Stimulated activated CD4-positive, alpha-beta T cell treated with anti-CD3 and anti-CD28 coated beads, Interleukin-15, amount 100 ng/mL, for 48 hours (primary cell): ENCODE data around the gene VILL.
"Not testable (repeated sequence)": the region's sequence is repeated elsewhere in the genome, so short reads cannot be mapped to it uniquely, and the experiment has no call there.

Experiments
- DNase-seq, 2 donors: peaks; one replicate each; pipeline ENCODE4 v3.0.0-alpha.2; 2020; ENCODE audit warnings: low read depth in 2 of 2

The VILL gene

DNA sequence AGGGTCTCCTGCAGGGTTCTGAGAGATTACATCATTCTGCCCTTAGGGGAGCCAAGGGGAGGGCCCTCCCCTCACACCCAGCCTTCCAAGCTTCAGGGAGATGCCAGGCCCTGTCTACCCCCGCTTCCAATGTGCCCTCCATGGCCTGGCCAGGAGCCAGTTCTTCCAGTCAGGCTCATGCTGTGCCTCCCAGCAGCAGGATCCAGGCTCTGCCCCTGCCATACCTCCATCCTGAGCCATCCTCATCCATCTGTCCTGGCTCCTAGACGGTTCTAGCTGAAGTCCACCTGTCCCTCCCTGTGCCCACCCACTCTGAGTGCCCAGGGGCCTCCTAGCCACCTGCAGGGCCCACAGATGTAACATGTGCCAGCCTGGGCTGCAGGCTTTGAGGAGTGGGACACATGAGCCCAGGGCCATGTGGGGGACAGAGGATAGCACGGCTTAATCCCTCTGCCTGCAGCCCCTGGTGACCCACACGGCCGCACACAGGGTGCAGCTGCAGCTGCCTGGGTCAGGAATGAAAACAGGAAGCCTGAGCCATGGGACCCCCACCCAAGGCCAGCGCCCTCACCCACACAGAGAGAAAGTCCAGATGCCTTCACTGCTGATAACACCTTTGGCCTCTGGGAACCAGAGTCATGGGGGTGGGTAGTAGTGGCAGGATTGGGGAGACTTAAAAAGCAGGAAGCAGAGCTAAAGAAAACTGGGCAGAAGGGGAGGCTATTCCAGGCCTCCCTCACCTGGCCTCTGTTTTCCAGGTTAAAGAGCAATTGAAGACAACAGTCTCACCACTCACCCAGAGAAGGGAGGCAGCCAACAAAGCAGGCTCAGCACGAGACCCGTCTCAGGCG lies 27.1 kb downstream of the VILL start:
- no peak for DNase-seq

DNA sequence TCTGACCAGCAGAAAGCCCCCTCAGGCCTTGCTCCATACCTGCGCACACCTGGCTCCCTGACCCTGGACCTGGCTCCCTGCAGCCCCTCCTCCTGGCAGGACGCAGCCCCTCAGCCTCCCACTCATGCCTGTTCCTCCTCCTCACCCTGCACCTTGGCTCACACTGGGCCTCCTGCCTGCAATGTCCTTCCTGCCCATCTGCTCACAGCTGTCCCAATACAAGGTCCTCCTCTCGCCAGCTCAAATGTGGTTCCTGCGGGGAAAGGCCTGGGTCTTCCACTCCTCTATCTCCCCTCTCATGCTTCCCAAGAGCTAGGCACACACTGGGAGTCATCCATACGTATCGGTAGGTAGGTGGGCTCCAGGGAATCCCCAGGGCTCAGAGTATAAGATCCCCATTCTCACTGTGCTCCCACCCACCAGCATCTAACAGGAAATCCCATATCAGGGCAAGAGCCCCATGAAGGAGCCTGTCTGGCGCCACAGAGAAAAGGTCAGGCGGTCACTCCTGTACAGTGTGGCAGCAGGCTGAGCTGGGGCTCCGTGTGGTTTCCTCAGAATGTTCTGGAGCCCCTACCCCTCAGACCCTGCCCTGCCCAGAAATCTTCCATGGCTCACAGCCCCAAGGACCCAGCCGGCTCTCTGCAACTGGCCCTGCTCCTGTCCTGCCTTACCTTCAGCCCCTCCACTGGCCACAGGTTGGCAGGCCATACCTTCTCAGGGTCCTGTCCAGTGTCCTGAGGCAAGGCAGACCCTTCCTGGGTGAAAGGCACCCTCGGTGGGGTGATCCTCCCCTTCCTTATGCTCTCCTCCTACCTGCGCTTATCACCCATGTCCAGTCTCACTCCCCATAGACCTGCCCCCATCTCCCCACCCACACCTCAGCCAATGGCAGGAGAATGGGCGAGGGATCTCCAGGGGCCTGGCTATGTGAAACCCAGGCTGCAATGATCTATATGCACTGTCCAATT lies 28.0 kb downstream of the VILL start:
- no peak for DNase-seq

GRCh38 chr3:38019658-38020341 lies 29.2 kb downstream of the VILL start:
- DNase-seq, result no peak

DNA sequence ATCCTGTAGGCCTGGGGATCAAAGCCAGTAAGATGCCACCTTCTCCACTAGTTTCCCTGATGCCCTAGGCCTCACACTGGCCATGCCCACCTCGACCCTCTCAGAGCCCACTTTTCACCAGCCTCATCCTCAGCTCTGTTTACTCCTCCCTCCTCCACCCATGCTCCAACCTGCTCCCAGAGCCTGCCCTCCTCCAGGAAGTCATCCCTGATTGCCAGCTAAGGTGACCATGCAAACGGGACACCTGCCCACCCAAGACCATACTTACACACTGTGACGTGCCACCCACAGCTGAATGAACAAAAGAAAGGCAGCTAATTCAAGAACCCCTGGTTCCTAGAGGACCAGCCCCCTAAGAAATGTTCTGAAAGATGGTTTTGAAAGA lies 29.7 kb downstream of the VILL start:
- no peak for DNase-seq

- no peak for DNase-seq
Observed at GRCh38 chr3:38021196-38021595, 30.6 kb downstream of the VILL start.

GRCh38 chr3:38022301-38022700 lies 31.7 kb downstream of the VILL start:
- no peak for DNase-seq

DNA sequence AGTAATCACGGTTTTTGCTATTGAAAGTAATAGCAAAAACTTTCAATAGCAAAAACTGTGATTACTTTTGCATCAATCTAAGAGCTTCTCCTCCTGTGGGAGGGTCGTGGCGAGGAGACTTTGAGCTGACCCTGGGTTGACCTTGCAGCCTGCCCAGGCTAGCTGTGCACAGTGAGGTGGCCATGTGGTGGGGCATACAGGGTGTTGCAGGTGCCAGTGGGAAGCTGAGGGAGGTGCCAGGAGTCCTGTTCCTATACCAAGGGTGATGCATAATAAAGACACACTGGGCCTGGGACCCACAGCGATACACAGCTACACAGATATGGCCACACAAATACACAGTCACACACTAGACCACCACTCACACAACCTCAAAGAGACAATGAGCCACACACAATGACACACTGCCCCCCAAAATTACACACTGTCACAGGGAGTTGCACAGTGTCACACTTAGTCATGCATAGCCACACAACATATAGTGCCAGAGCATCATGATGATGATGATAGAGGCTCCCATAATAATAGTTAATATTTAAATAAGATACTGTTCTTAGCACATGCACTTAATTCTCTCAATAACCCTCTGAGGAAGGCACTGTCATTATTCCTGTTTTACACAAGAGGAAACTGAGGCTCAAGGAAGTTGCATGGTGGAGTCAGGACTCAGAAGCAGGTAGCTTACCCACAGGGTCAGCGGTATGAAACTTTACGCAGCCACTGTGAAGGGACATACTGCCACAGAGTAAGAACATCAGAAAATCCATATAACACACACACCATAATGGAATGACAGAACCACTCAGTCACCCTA lies 32.5 kb downstream of the VILL start:
- DNase-seq, result no peak

GRCh38 chr3:38026856-38027255 lies 36.3 kb downstream of the VILL start:
- DNase-seq, result no peak

DNA sequence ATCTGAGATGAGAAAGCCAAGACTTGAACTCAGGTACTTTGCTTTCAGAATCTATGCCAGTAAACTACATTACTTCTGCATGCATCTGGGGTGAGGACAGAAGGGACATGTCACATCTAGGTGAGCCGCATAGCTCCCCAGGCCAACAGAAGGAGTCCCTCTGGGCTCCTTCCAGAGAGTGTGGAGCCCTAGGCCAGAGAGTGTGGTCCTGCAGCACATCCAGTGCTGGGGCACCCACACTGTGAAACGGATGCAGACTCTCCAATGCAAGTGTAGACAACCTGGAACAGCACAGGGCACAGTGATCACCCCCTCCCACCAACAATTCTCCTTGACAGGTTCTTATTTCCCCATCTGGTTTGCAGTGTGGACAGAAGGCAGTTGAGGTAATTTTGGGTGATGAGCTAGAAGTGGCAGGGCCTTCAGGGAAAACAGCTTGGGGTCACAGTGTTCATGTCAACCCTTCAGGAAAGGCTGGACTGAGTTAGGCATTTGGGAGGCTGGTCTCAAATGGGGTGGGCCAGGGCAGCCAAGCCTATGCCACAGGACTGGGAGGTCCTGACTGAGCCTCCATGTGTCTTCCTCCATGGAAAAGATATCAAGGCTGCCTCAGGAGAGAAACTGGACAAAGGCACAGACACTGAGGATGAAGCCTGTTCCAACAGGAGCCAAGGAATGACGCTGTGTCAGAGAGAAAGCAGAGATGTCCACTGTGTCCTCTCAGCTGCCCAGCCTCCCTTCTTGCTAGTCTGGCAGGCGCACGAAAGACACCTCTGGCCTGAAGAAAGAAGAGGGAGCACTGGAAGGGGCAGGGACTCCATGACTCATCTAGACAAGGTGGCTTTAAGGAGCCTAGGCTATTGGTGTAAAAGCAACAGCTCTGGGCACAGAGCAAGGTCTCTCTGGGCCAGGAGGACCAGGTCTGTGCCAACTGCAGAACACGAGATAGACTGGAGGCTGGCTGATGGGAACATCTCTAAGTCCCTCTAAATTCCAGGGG lies 37.2 kb downstream of the VILL start:
- DNase-seq, result no peak

DNA sequence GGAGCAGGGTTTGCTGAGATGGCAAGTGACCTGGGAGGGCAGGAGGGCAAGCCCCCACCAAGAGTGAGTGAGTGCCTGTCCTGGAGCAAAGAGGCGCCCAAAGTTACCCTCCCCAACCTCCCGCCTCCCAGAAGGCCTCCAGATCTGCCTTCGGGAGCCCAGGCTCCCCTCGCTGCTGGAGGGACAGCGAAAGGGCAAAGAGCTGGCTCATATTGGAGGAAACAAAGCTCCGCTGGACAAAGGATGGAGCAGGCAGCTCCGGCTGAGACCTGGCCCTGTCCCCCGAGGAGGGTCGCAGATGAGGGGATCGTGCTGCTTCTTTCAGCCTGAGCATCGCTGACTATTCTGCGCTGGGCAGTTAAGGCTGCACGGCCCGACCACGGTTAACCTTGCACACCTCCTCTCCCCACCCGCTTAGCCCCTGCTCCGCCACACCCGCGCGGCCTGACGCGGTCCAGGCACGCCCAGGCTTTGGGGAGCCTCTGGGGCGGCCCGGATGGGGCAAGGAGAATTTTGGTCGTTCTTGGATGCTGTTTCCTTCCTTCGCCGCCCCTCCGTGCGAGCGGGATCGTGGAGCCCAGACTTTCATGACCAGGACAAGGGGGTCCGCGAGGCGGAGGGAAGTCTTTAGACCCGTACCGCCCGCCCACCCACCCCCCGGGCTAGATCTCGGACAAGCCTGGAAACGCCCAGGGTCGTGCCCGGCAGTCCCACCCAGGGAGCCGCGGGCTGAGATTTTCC lies 38.2 kb downstream of the VILL start:
- DNase-seq, result no peak

DNA sequence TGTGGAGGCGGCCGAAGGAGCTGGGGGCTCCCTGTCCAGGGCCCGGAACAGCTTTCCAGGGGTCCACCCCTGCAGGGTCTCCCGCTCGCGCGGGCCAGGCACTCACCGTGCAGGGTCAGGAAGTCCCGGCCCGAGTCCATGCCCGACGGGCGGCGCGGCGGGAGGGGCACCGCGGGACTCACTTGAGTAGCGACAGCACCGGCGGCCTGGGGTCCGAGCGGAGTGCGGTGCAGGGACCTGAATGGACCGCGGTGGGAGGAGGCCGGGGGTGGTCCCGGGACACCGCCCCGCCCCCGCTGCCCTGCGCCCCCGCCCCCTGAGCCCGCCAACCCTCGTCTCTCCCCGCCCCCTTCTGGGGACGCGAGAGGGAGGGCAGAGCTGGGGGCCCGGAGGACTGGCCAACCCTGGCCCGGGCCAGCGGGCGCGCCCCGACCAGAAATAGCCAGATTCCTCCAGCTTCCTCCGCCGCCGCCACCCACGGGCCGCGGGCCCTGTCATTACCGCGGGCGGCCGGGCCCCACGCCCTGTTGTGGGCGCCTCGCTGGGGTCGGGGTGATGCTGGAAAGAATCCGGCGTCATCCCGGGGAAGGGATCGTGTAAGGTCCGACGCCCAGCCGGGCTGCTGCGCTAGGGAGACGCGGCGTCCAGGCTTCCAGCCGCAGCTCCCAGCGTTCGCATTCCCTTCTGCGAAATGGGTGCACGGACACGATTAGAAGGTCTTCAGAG lies 39.0 kb downstream of the VILL start, which contains the start of gene PLCD1:
Gene PLCD1 (minus strand): TSS at position 243 of the 726 bp plus-strand sequence. CDS start 103 bp downstream, at position 140.
- peak in 1 of 2 donors; percentile 14 for DNase-seq

DNA sequence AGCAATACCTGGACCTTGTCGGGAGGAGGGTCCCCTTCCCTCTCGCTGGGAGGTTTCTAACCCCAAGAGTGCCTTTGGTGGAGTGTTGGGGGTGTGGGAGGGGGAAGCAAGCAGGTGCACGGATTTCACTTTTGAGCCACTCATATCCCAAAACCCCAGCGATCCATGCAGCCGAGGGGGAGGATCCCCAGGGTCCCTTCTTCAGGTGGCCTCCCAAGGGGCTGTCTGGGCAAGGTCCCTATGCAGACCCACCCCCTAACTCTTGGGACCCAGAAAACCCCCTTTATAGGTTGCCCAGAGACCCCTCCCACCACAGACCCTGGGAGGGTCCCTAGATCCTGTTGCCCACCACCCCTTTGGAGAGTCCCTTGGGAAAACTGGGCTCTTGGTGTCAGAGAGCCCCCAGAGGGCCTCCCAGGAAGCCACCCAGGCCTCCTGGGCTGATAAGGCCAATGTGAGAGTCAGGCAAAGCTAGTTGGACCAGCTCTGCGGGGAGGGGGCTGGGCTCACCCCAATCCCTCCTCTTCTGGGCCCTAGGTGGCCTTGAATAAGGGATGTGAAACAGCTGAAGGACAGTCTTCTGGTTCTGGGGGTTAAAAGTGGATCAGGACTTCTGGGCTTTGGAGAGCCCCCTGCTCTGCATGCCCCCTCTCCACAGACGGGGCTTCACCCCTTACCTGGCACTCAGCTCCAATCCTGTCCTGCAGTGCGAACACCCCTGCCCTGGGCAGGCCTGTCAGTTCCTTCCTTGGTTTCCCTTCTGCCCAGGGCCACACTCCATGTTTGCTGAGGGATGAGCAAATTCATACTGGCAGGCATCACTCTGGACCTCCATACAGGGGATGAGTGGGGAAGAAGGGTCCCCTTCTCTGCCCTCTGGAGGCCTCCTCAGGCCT lies 39.8 kb downstream of the VILL start:
- DNase-seq, result no peak

- peak in 1 of 2 donors; percentile 29 for DNase-seq
Observed at GRCh38 chr3:38031022-38031994, 40.7 kb downstream of the VILL start.

DNA sequence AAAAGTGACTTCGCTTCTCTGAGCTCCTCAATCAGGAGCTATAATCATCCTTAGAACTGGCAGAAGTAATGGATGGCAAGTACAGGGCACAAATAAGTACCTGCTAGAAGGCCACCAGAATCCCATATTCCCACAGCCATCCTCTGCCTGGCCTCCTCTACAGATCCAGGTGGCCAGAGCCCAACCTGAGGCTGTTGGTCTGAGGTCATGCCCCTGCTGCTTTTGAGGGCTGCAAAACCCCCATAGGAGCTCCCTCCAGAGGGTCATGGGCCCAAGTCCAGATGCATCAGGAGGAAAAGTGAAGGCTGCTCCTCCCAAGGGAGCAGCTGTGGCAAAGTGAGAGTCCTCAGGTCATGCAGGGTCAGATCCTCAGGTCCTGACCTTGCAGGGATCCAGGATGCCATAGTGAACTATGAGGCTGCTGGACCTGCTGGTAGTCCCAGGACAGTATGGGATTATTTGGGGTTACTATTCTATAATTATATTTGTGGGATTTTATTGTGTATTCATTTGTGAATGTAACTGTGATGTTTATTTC lies 41.8 kb downstream of the VILL start:
- DNase-seq, result no peak

DNA sequence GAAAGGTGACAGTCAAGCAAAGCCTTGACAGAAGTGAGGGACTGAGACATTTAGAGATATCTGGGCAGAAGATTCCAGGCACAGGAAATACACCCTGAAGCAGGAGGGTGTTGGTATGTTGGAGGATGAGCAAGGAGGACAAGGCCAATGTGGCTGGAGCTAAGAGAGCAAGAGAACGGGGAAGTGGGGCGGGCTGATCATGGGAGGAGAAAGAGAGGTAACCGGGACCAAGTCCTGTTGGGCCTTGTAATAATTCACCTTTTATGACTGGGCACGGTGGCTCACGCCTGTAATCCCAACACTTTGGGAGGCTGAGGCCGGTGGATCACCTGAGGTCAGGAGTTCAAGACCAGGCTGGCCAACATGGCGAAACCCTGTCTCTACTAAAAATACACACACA lies 43.0 kb downstream of the VILL start:
- DNase-seq, result not testable (repeated sequence)

- DNase-seq, result not testable (repeated sequence)
Observed at GRCh38 chr3:38034335-38034734, 43.7 kb downstream of the VILL start.
